Stomach (tissue), 4 donors: ENCODE measurements around the gene WDR27.

Experiments used
- CTCF ChIP-seq, 7 experiments: fragments of 450-650 bp in 4 of 7; fragments of 200-600 bp in 3 of 7; sonication (generic) in 3 of 7; IDR thresholded peaks; one replicate each; pipeline ENCODE4 v1.5.1; 2016 to 2019; ENCODE audit warnings: antibody characterized with exemption in 7 of 7, control low read depth in 2 of 7, mild to moderate bottlenecking in 1 of 7
- EP300 ChIP-seq: sonication (generic); formaldehyde crosslinking; IDR thresholded peaks from one replicate; pipeline ENCODE4 v1.6.1; 2017; ENCODE audit warnings: antibody characterized with exemption
- POLR2AphosphoS5 ChIP-seq, 3 donors: sonication (generic); formaldehyde crosslinking; IDR thresholded peaks; one replicate each; pipeline ENCODE4 v1.6.1; 2016; ENCODE audit warnings: antibody characterized with exemption in 3 of 3

GRCh38 chr6:169518451-169518850 is 183.4 kb downstream of the WDR27 start:
- TF ChIP-seq EP300: no peak
- TF ChIP-seq CTCF (IDR thresholded peaks at IDR 0.05): no peak
- TF ChIP-seq POLR2AphosphoS5 (IDR thresholded peaks at IDR 0.05): no peak
